Esophagus muscularis mucosa (tissue), 4 donors: ENCODE data around the gene SLC30A7.
"Not testable (repeated sequence)": the region's sequence is repeated elsewhere in the genome, so short reads cannot be mapped to it uniquely, and the experiment has no call there.

Experiments
- CTCF ChIP-seq, 3 experiments: fragments of 200-600 bp in 2 of 3; fragments of 450-650 bp in 1 of 3; sonication (generic) in 2 of 3; IDR thresholded peaks; one replicate each; pipeline ENCODE4 v1.5.1; 2017 to 2019; ENCODE audit warnings: antibody characterized with exemption in 3 of 3, mild to moderate bottlenecking in 2 of 3, moderate library complexity in 1 of 3
- EP300 ChIP-seq: sonication (generic); formaldehyde crosslinking; IDR thresholded peaks from one replicate; pipeline ENCODE4 v1.6.1; 2017; ENCODE audit warnings: antibody characterized with exemption
- POLR2A ChIP-seq: fragments of 450-650 bp; IDR thresholded peaks from one replicate; pipeline ENCODE4 v1.6.1; 2017; ENCODE audit warnings: antibody characterized with exemption, moderate library complexity, mild to moderate bottlenecking, low read depth
- POLR2AphosphoS5 ChIP-seq, 2 donors: sonication (generic); formaldehyde crosslinking; IDR thresholded peaks; one replicate each; pipeline ENCODE4 v1.6.1; 2017; ENCODE audit warnings: antibody characterized with exemption in 2 of 2

DNA sequence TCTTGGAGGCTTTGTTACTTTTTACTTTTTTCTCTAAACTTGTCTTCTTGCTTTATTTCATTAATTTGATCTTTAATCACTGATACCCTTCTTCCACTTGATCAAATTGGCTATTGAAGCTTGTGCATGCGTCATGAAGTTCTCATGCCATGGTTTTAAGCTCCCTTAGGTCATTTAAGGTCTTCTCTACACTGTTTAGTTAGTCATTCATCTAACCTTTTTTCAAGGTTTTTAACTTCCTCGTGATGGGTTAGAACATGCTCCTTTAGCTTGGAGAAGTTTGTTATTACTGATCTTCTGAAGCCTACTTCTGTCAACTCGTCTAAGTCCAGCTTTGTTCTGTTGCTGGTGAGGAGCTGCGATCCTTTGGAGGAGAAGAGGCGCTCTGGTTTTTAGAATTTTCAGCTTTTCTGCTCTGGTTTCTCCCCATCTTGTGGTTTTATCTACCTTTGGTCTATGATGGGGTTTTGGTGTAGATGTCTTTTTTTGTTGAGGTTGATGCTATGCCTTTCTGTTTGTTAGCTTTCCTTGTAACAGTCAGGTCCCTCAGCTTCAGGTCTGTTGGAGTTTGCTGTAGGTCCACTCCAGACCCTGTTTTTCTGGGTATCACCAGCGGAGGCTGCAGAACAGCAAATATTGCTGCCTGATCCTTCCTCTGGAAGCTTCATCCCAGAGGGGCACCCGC, 53.0 kb downstream of the SLC30A7 start:
- TF ChIP-seq CTCF (IDR thresholded peaks at IDR 0.05); POLR2A; POLR2AphosphoS5 (IDR thresholded peaks at IDR 0.05); EP300: not testable (repeated sequence)
